Sigmoid colon (tissue), 4 donors: ENCODE results near the gene CFDP1.

Experiments
- CTCF ChIP-seq, 4 experiments: fragments of 450-650 bp in 3 of 4; fragments of 200-600 bp in 1 of 4; IDR thresholded peaks; one replicate each; pipeline ENCODE4 v1.5.1; 2016 to 2019; ENCODE audit warnings: antibody characterized with exemption in 4 of 4, mild to moderate bottlenecking in 3 of 4, moderate library complexity in 2 of 4
- POLR2AphosphoS5 ChIP-seq, 4 donors: sonication (generic); formaldehyde crosslinking; IDR thresholded peaks; one replicate each; pipeline ENCODE4 v1.6.1; 2017; ENCODE audit warnings: antibody characterized with exemption in 4 of 4

DNA sequence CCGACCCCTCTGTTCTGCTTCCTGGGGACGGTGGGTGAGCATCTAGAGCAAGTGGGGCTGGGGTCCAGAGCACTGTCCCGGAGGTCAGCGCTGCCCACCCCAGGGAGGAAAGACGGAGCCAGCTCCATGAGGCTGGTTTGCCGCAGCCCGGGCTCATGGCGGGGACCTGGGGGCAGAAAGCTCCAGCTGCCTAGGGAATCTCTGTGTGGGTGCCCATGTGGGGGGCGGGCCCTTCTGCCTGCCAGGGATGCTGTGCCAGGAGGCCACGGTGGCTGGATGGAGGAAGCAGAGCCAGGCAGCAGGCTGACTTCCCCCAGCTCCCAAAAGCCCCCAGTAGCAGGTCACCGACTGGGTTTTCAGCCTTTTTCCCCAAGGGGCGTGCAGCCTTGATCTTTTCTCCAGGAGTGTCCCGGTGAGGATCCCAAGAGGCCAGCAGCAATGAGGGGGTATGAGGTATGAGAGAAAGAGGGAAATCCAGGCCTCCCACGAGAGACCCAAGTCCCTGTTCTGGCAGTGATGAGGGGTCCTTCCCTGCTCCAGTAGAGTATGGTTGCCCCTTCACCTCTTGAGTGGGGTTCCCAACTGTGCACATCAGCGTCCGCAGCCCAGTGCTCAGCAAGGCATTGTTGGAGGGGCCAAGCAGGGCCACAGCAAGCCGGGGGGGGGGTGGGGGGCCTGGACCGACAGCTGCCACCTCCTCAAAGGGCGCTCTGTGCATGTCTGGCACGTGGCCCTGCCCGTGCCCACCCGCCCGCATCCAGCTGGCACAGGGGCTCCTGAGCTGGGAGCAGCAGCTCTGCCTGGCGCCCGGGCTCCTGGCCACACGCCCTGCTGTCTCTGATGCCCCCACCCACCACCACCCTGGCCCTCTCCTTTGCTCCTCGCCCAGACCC, 166.3 kb downstream of the CFDP1 start:
- TF ChIP-seq POLR2AphosphoS5 (IDR thresholded peaks at IDR 0.05) (no peak), CTCF (IDR thresholded peaks at IDR 0.05) (no peak)
